Activated naive CD8-positive, alpha-beta T cell treated with anti-CD3 and anti-CD28 coated beads, Interleukin-2, amount 10 ng/mL, durations not matched to agents 7 days and 5 days (primary cell): ENCODE data around the gene TBC1D23. TPM values are rescaled to one million over a fixed set of nuclear protein-coding genes. Genes with fewer than 3 reads are reported as not detected.
A peak's percentile ranks its signal among the peaks of the same experiment; 100 is the strongest.
"Not testable (repeated sequence)": the region's sequence is repeated elsewhere in the genome, so short reads cannot be mapped to it uniquely, and the experiment has no call there.

Experiments
- ATAC-seq: fragments of 150-1000 bp; cut with Tn5 transposase; one replicate; pipeline ENCODE4 v1.10.0; 2021; ENCODE audit warnings: low read depth, moderate library complexity
- POLR2A ChIA-PET: fragments of 350-600 bp; sonication (Branson Sonifier 250); formaldehyde crosslinking; loops from one replicate; lab custom pipeline; 2021; ENCODE audit warnings: antibody characterized with exemption; lab: Charles Lee
- DNase-seq: peaks from one replicate; pipeline ENCODE4 v3.0.0; 2021
- H3K27ac Mint-ChIP-seq: one replicate; pipeline ENCODE4 v1.8.0; 2022; ENCODE audit warnings: mild to moderate bottlenecking, mixed read lengths
- H3K27me3 Mint-ChIP-seq: one replicate; pipeline ENCODE4 v1.8.0; 2022; ENCODE audit warnings: mild to moderate bottlenecking, moderate library complexity, mixed read lengths
- H3K36me3 Mint-ChIP-seq: one replicate; pipeline ENCODE4 v1.8.0; 2021; ENCODE audit warnings: mild to moderate bottlenecking, mixed read lengths
- H3K4me1 Mint-ChIP-seq: one replicate; pipeline ENCODE4 v1.8.0; 2021; ENCODE audit warnings: mixed read lengths
- H3K4me3 Mint-ChIP-seq: one replicate; pipeline ENCODE4 v1.8.0; 2022; ENCODE audit warnings: mild to moderate bottlenecking, moderate library complexity, mixed read lengths
- H3K9me3 Mint-ChIP-seq: one replicate; pipeline ENCODE4 v1.8.0; 2021; ENCODE audit warnings: mixed read lengths
- total RNA-seq, 2 experiments: library from RNA; stranded (reverse); gene quantifications; one replicate each; pipeline ENCODE4 v1.2.3, GENCODE V29; 2021

The TBC1D23 gene
- 10 to 100 TPM; 34.1 to 35.3 TPM for total RNA-seq

DNA sequence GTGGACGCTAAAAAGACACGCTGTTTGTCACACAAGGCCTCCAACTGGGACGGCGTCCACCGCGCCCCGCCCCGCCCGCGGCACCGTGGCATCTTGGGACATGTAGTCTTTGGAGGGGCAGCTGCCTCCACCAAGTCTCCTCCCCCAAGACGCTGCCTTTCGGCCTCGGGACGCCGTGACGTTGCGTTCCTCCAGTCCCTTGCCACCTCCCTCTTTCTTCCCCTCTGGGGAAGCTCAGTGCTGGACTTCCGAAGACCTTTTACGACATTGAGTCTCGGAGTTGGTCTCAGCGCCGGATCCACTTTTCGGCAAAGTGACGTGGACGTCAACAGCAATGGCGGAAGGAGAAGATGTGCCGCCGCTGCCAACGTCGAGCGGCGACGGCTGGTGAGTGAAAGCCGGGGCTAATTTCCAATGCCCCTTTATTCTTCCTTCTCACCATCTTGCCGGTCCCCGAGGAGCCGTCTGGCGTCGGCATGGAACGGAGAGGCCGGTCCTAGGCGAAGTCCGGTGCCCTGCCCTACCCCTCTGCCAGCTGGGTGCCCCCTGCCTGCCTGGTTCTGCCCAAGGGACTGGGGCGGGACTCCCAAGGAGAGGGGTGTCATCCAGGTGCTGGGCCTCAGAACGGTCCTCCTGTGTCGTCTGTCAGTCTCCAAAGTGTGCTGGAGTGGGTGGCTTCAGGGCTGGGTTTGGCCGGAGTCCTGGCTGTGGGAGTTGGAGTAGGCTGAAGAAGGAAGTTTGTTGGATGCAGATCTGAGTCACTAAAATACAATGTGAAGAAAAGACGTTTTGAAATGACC is at the start of gene TBC1D23:
TSS of gene TBC1D23 (plus strand) at position 308 of the 800 bp plus-strand sequence. CDS start at position 335, 27 bp downstream.
- POLR2A ChIA-PET: interaction anchor here (0.6 to 1.6 kb wide), 10 partner anchors 74 to 443 kb away, joined by 3 to 7 read pairs (median 5); partner anchors contain the start of genes CMSS1, LNP1, NIT2 and TOMM70
- Mint-ChIP-seq H3K4me1 (peaks cover 42% of the 10 kb centered on the region), H3K4me3 (peak within 1 kb of the TSS; percentile 94)

DNA sequence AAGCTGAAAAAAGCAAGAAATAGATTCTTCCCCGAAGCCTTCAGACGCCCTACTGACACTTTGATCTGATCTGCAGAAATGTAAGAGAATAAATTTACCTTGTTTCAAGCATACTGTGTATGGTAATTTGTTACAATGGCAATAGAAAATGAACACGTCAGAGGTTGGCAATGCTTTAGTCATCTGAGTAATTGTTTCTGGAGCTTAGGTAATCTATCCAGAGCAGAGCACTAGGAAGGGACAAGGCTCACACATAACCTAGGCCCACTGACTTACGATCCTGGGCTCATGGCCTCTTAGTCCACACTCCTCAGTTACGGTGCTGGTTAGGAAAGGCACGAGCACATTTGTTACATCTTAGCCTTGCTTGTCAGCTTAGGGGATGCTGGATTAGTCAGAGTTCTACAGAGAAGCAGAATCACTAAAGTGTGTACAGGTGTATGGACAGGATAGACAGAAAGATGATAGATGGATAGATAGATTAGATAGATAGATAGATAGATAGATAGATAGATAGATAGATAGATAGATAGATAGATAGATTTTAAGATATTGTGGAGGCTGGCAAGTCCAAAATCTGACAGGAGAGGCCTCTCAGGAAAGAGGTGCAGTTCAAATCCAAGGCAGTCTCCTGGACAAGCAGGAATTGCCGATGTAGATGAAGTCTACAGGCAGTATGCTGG is 46.8 kb upstream of the TBC1D23 start:
- DNase-seq (no peak), ATAC-seq (no peak)
- Mint-ChIP-seq H3K9me3 (peaks cover 7% of the 10 kb centered on the region), H3K36me3 (peaks cover 16% of the 10 kb centered on the region), H3K4me3 (no peak overlapping the region), H3K4me1 (peaks cover 19% of the 10 kb centered on the region), H3K27ac (no peak overlapping the region), H3K27me3 (peaks cover 18% of the 10 kb centered on the region)
- POLR2A ChIA-PET: interaction anchor here (0.6 kb wide), 1 partner anchor 20 kb away, joined by 4 read pairs; no protein-coding TSS in a partner anchor

More for the DNA sequence above, at the start of gene TBC1D23:
- DNase-seq (peak; percentile 95), ATAC-seq (peak; percentile 100)
- Mint-ChIP-seq H3K9me3 (no peaks in the 10 kb centered on the region), H3K27ac (peak within 1 kb of the TSS; percentile 99), H3K36me3 (peaks cover 4% of the 10 kb centered on the region), H3K27me3 (no peaks in the 10 kb centered on the region)

DNA sequence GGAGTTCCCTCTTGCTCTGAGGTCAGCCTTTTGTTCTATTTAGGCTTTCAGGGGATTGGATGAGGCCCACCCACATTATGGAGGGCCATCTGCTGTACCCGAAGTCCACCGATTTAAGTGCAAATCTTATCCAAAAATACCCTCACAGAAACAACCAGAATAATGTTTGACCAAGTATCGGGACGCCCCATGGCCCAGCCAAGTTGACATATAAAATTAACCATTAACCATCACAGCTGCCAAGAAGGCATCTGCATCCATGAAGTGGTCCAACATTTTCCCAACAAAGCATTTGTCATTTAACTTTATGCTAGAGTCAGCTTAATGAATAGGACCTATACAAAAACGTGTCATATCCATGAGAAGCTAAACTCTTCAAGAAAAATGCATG is 46.2 kb upstream of the TBC1D23 start:
- no peak for DNase-seq
- POLR2A ChIA-PET: interaction anchor here (0.6 kb wide), 1 partner anchor 20 kb away, joined by 4 read pairs; no protein-coding TSS in a partner anchor
- Mint-ChIP-seq H3K9me3 (peaks cover 12% of the 10 kb centered on the region), H3K36me3 (peaks cover 21% of the 10 kb centered on the region), H3K27ac (no peak overlapping the region), H3K4me3 (no peak overlapping the region), H3K27me3 (peaks cover 23% of the 10 kb centered on the region), H3K4me1 (peaks cover 18% of the 10 kb centered on the region)
- no peak for ATAC-seq

DNA sequence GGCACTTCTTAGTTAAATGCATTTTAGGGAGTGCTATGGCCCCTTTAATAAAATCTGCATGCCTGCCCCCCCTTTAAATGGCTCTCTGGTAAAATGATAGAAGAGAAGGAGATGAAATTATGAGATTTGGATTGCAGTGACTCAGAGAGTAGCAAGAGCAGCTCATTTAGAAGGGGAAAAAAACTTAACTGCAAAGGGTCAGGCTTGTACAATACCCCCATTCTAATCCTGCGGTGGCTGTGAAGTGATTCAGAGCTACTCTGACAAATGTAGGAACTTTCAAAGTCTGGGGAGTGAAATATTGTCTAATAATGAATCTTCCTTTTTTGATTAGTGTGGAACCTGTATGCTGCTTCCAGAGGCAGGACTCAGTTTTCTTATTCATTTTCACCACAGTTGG is 44.1 kb upstream of the TBC1D23 start:
- Mint-ChIP-seq H3K27me3 (peaks cover 23% of the 10 kb centered on the region), H3K9me3 (peaks cover 11% of the 10 kb centered on the region), H3K4me1 (peaks cover 13% of the 10 kb centered on the region), H3K27ac (no peak overlapping the region), H3K4me3 (no peak overlapping the region), H3K36me3 (peaks cover 19% of the 10 kb centered on the region)
- DNase-seq (no peak), ATAC-seq (no peak)
- POLR2A ChIA-PET: no interaction called here

DNA sequence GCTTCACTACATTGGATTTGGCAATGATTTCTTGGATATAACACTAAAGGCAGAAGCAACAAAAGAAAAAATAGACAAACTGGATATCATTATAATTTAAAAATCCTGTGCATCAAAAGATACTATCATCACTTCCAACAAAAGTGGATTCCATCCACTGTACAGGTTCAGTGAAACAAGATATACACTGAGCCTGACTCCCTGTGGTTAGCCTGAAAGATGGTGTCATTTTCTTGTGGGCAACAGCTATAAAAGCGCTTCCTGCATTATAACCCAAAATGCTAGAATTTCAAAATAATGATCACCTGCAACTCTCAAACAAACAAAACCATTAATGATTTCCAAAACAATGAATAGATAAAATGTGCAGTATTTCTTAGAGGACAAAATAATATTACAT is 39.6 kb upstream of the TBC1D23 start:
- Mint-ChIP-seq H3K4me1 (peaks cover 13% of the 10 kb centered on the region), H3K4me3 (no peak overlapping the region), H3K27me3 (peaks cover 25% of the 10 kb centered on the region), H3K36me3 (peaks cover 16% of the 10 kb centered on the region), H3K27ac (no peak overlapping the region), H3K9me3 (peaks cover 11% of the 10 kb centered on the region)
- POLR2A ChIA-PET: no interaction called here
- ATAC-seq (peak; percentile 58), DNase-seq (no peak)

DNA sequence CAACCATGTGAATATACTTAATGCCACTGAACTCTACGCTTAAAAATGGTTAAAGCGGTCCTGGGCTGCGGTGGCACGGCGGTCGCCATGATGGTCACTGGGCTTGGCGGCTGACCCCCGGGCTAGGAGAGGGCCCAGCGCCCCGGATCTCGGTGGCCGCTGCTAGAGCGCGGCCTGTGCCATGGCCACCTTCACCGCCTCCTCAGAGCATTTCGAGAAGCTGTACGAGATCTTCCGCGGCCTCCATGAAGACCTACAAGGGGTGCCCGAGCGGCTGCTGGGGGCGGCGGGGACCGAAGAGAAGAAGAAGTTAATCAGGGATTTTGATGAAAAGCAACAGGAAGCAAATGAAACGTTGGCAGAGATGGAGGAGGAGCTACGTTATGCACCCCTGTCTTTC is 35.6 kb upstream of the TBC1D23 start:
- DNase-seq (no peak), ATAC-seq (no peak)
- no peak overlapping the region for H3K27ac Mint-ChIP-seq
- H3K9me3 Mint-ChIP-seq: peaks cover 5% of the 10 kb centered on the region
- POLR2A ChIA-PET: interaction anchor here (0.6 kb wide), 1 partner anchor 151 kb away, joined by 3 read pairs; no protein-coding TSS in a partner anchor
- H3K27me3 Mint-ChIP-seq: peaks cover 8% of the 10 kb centered on the region
- peaks cover 17% of the 10 kb centered on the region for H3K4me1 Mint-ChIP-seq
- no peak overlapping the region for H3K4me3 Mint-ChIP-seq
- H3K36me3 Mint-ChIP-seq: peaks cover 3% of the 10 kb centered on the region

DNA sequence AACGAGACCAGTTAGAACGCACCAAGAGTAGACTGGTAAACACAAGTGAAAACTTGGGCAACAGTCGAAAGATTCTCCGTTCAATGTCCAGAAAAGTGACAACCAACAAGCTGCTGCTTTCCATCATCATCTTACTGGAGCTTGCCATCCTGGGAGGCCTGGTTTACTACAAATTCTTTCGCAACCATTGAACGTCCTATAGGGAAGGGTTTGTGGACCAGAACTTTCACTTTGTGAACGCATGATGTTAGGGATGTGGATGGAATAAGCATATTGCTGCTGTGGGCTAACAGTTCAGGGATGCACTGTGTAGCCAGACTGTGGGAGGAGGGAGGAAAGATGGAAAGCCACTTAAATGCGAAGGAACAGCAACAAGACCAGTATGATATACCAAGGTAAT is 34.9 kb upstream of the TBC1D23 start:
- no peak for ATAC-seq
- H3K4me1 Mint-ChIP-seq: peaks cover 14% of the 10 kb centered on the region
- POLR2A ChIA-PET: no interaction called here
- H3K36me3 Mint-ChIP-seq: peaks cover 6% of the 10 kb centered on the region
- no peak overlapping the region for H3K4me3 Mint-ChIP-seq
- H3K9me3 Mint-ChIP-seq: peaks cover 5% of the 10 kb centered on the region
- H3K27ac Mint-ChIP-seq: no peak overlapping the region
- H3K27me3 Mint-ChIP-seq: peaks cover 8% of the 10 kb centered on the region
- no peak for DNase-seq

DNA sequence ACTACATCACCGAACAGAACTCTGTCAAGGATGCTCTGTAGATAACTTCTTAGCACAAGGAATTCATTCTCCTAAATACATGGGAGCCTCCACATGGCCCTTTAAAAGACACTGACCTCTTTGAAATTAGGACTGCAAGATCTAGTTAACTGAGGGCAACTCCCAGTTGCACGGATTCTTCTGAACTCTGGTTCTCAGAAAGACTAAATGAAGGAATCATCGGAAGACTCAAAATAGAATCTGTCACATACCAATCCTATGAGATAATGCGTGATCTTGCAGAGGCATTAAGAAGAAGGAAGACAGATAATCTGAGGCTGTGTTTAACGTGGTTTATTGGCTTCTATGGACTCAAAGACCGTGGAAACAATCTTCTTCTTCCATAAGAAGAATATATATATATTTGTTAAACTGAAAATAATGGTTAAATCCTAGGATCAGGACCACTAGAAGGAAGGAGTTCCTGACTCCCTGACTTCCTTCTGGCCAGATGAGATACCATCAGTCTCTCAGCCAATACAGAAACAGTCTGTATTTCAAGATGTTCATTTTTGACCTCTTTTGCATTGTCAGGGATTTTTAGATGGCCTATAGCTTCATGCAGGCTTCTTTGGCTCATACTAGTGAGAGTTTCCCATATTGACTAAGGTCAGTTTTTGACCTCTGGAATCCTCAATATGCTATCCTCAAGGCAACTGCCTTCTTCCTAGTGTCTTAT is 33.9 kb upstream of the TBC1D23 start:
- H3K4me1 Mint-ChIP-seq: peaks cover 9% of the 10 kb centered on the region
- no peak for DNase-seq
- no peak for ATAC-seq
- peaks cover 4% of the 10 kb centered on the region for H3K36me3 Mint-ChIP-seq
- H3K27me3 Mint-ChIP-seq: peaks cover 11% of the 10 kb centered on the region
- no peak overlapping the region for H3K4me3 Mint-ChIP-seq
- H3K9me3 Mint-ChIP-seq: peaks cover 5% of the 10 kb centered on the region
- H3K27ac Mint-ChIP-seq: no peak overlapping the region
- POLR2A ChIA-PET: no interaction called here

DNA sequence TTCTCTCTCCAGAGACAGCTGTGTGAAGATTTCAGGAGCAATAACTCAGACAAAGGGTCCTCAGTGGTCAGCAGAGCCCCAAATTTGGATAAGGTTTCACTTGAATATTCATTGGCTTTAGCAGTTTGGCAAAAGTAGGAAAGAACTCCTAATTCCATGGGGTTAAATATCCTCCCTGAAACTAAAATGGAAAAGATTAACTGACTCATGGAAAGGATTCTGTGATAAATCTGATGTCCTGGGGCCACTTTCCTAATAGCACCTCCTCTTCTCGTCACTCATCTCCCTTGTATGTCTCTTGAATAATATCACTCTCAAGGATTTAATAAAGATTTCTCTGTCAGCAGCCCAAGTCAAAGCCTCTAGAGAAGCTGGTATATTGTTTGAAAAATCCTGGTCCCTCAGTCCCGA is 33.3 kb upstream of the TBC1D23 start:
- ATAC-seq (no peak), DNase-seq (no peak)
- peaks cover 5% of the 10 kb centered on the region for H3K9me3 Mint-ChIP-seq
- no peak overlapping the region for H3K4me3 Mint-ChIP-seq
- H3K4me1 Mint-ChIP-seq: peaks cover 9% of the 10 kb centered on the region
- peaks cover 12% of the 10 kb centered on the region for H3K27me3 Mint-ChIP-seq
- no peak overlapping the region for H3K27ac Mint-ChIP-seq
- H3K36me3 Mint-ChIP-seq: peaks cover 4% of the 10 kb centered on the region
- POLR2A ChIA-PET: no interaction called here

DNA sequence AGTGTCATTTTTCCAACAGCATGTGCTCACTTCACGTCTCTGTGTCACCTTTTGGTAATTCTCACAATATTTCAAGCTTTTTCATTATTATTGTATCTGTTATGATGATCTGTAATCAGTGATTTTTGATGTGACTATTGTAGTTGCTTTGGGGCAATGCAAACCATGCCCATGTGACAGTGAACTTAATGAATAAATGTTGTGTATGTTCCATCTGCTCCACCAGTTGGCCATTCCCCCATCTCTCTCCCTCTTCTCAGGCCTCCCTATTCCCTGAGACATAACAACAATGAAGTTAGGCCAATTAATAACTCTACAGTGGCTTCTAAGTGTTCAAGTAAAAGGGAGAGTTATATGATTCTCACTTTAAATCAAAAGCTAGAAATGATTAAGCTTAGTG is 32.5 kb upstream of the TBC1D23 start:
- H3K27ac Mint-ChIP-seq: no peak overlapping the region
- POLR2A ChIA-PET: interaction anchor here (1.3 kb wide), 1 partner anchor 10 kb away, joined by 4 read pairs; no protein-coding TSS in a partner anchor
- no peak for ATAC-seq

DNA sequence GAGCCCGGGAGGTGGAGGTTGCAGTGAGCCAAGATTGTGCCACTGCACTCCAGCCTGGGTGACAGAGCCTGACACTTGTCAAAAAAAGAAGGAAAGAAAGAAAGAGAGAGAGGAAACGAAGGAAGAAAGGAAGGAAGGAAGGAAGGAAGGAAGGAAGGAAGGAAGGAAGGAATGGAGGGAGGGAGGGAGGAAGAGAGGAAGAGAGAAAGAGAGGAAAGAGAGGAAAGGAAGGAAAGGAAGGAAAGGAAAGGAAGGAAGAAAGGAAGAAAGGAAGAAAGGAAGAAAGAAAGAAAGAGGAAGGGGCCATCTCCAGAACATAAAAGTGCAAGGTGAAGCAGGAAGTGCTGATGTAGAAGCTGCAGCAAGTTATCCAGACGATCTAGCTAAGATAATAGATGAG is 31.6 kb upstream of the TBC1D23 start:
- not testable (repeated sequence) for H3K4me1 Mint-ChIP-seq, H3K27me3 Mint-ChIP-seq, H3K4me3 Mint-ChIP-seq, H3K36me3 Mint-ChIP-seq, H3K9me3 Mint-ChIP-seq, DNase-seq, ATAC-seq
- H3K27ac Mint-ChIP-seq: peak overlapping the region; percentile 47
- POLR2A ChIA-PET: interaction anchor here (1.3 kb wide), 1 partner anchor 10 kb away, joined by 4 read pairs; no protein-coding TSS in a partner anchor

More for the DNA sequence above, 32.5 kb upstream of the TBC1D23 start:
- Mint-ChIP-seq H3K36me3 (peaks cover 4% of the 10 kb centered on the region), H3K4me1 (peaks cover 7% of the 10 kb centered on the region), H3K27me3 (peaks cover 9% of the 10 kb centered on the region), H3K9me3 (peaks cover 5% of the 10 kb centered on the region), H3K4me3 (no peak overlapping the region)
- no peak for DNase-seq

DNA sequence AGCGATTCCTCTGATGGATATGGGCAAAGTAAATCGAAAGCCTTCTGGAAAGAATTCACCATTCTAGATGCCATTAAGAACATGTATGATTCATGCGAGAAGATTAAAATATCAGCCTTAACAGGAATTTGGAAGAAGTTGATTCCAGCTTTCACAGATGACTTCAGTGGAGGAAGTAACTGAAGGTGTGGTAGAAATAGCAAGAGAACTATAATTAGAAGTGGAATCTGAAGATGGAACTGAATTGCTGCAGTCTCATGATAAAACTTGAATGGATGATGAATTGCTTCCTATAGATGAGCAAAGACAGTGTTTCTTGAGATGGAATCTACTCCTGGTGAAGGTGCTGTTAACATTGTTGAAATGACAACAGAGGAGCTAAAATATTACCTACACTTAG is 30.1 kb upstream of the TBC1D23 start:
- DNase-seq (no peak), ATAC-seq (no peak)
- Mint-ChIP-seq H3K9me3 (peaks cover 5% of the 10 kb centered on the region), H3K27me3 (peaks cover 18% of the 10 kb centered on the region), H3K4me1 (peaks cover 7% of the 10 kb centered on the region), H3K4me3 (no peak overlapping the region), H3K27ac (no peak overlapping the region), H3K36me3 (peaks cover 6% of the 10 kb centered on the region)
- POLR2A ChIA-PET: no interaction called here

DNA sequence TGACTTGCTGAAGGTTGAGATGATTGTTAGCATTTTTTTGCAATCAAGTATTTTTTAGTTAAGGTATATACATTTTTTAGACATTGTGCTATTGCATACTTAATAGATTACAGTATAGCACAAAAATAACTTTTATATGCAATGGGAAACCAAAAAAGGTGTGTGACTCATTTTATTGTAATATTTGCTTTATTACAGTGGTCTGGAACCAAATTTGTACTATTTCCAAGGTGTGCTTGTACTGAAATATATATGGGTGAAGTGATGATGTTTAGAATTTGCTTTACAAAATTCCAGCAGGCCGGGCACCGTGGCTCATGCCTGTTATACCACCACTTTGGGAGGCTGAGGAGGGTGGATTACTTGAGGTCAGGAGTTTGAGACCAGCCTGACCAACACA is 29.1 kb upstream of the TBC1D23 start:
- DNase-seq (no peak), ATAC-seq (no peak)
- Mint-ChIP-seq H3K36me3 (peaks cover 6% of the 10 kb centered on the region), H3K4me3 (no peak overlapping the region), H3K27me3 (peaks cover 18% of the 10 kb centered on the region), H3K27ac (no peak overlapping the region), H3K4me1 (peaks cover 7% of the 10 kb centered on the region), H3K9me3 (peaks cover 3% of the 10 kb centered on the region)
- POLR2A ChIA-PET: no interaction called here
